Esophagus (tissue), 2 donors: Measurements from ENCODE around the gene FOXD4L1. TPM values are rescaled to one million over a fixed set of nuclear protein-coding genes. Genes with fewer than 3 reads are reported as not detected.
"Not testable (repeated sequence)": the region's sequence is repeated elsewhere in the genome, so short reads cannot be mapped to it uniquely, and the experiment has no call there.

Source experiments
- H3K27ac ChIP-seq, 2 donors: one replicate each; pipeline ENCODE4 v1.5.1; 2013; ENCODE audit warnings: low read depth in 2 of 2, mild to moderate bottlenecking in 2 of 2, inconsistent platforms in 1 of 2, low read length in 1 of 2, moderate library complexity in 1 of 2
- H3K27me3 ChIP-seq, 2 donors: one replicate each; pipeline ENCODE4 v1.6.1; 2013; ENCODE audit warnings: low read length in 2 of 2, control low read depth in 1 of 2, mild to moderate bottlenecking in 1 of 2; ENCODE audit not compliant: insufficient read depth in 2 of 2, control insufficient read depth in 1 of 2
- H3K36me3 ChIP-seq, 2 donors: one replicate each; pipeline ENCODE4 v1.6.1; 2013; ENCODE audit warnings: low read length in 1 of 2; ENCODE audit not compliant: control insufficient read depth in 2 of 2, insufficient read depth in 2 of 2
- H3K4me1 ChIP-seq, 2 donors: one replicate each; pipeline ENCODE4 v1.6.1; 2013; ENCODE audit warnings: low read length in 1 of 2; ENCODE audit not compliant: control insufficient read depth in 2 of 2, insufficient read depth in 2 of 2
- H3K4me3 ChIP-seq, 2 donors: one replicate each; pipeline ENCODE4 v1.5.1; 2013; ENCODE audit warnings: low read length in 2 of 2, mild to moderate bottlenecking in 2 of 2, low read depth in 1 of 2, moderate library complexity in 1 of 2
- H3K9me3 ChIP-seq, 2 donors: one replicate each; pipeline ENCODE4 v1.6.1; 2013; ENCODE audit warnings: mild to moderate bottlenecking in 2 of 2, low read depth in 1 of 2, low read length in 1 of 2, moderate library complexity in 1 of 2; ENCODE audit not compliant: control insufficient read depth in 2 of 2, insufficient read depth in 1 of 2
- WGBS, 2 donors: extraction: QIAGEN DNeasy Blood & Tissue Kit; methylation state at CpG; one replicate each; pipeline ENCODE4 v1.1.7; 2013; 5-methylcytosine and 5-hydroxymethylcytosine counted together
- polyA plus RNA-seq, 2 donors: library from polyadenylated mRNA; stranded (reverse); fragments of 200-250 nt; gene quantifications; one replicate each; pipeline ENCODE4 v1.2.3, GENCODE V29; 2013
- donor health status: healthy with polysubstance abuse.
- donor health status: Bipolar disorder and iron deficiency.

FOXD4L1 gene
- polyA plus RNA-seq, 2 donors = 0.02 to 0.22 TPM

- not testable (repeated sequence) for H3K4me1 ChIP-seq, H3K27me3 ChIP-seq, H3K9me3 ChIP-seq, H3K36me3 ChIP-seq
- Histone ChIP-seq H3K27ac (peak overlapping the region; percentile 67 to 85), H3K4me3 (peak overlapping the region; percentile 35 to 50)
- 2% methylated on average over 34 to 64 of the region's 64 CpGs for WGBS, 2 donors
Observed at GRCh38 chr2:113541976-113542485, 43.6 kb downstream of the FOXD4L1 start.

GRCh38 chr2:113542529-113542928 is 44.1 kb downstream of the FOXD4L1 start:
- H3K4me1 ChIP-seq, H3K27me3 ChIP-seq, H3K9me3 ChIP-seq, H3K4me3 ChIP-seq, H3K36me3 ChIP-seq: not testable (repeated sequence)
- peak overlapping the region in 1 of 2 donors; percentile 85 for H3K27ac ChIP-seq
- WGBS, 2 donors = 21 to 28% methylated on average over 4 to 6 of the region's 9 CpGs

Other genes with a start within 250 kb of the FOXD4L1 start
- 1 to 10 TPM in 1 of 2 donors, under 1 TPM in 1; 0.28 to 4.0 TPM for gene PAX8, start 219.7 kb upstream of the FOXD4L1 start, polyA plus RNA-seq
- 10 to 100 TPM; 24.1 to 24.9 TPM for gene ZNG1B, start 61.0 kb upstream of the FOXD4L1 start, polyA plus RNA-seq
- 10 to 100 TPM in 1 of 2 donors, 1 to 10 TPM in 1; 5.6 to 10.7 TPM for gene RABL2A, start 128.6 kb downstream of the FOXD4L1 start, polyA plus RNA-seq